Epithelial cell of esophagus (primary cell): ENCODE measurements around the gene THEMIS.
"Not testable (repeated sequence)": the region's sequence is repeated elsewhere in the genome, so short reads cannot be mapped to it uniquely, and the experiment has no call there.

ENCODE experiments used
- DNase-seq: peaks from one replicate; pipeline ENCODE4 v3.0.0; 2010; ENCODE audit warnings: low read depth
- H3K4me3 ChIP-seq: 2 replicates; pipeline ENCODE4 v1.5.1; 2011; ENCODE audit warnings: mild to moderate bottlenecking, low read length, control low read depth
- CTCF ChIP-seq: IDR thresholded peaks from 2 replicates; pipeline ENCODE4 v1.5.1; 2011; ENCODE audit warnings: low read depth, mild to moderate bottlenecking, low read length, control low read depth, inconsistent platforms; ENCODE audit not compliant: insufficient read depth; ENCODE audit errors: missing control alignments

The THEMIS gene

GRCh38 chr6:127937747-127938146 is 36.9 kb upstream of the THEMIS start:
- TF ChIP-seq CTCF = no peak

GRCh38 chr6:127937102-127937501 is 36.2 kb upstream of the THEMIS start:
- TF ChIP-seq CTCF = no peak
- no peak overlapping the region for H3K4me3 ChIP-seq
- DNase-seq = no peak

More at GRCh38 chr6:127937747-127938146, 36.9 kb upstream of the THEMIS start:
- no peak overlapping the region for H3K4me3 ChIP-seq
- no peak for DNase-seq

GRCh38 chr6:127934956-127935355 is 34.1 kb upstream of the THEMIS start:
- H3K4me3 ChIP-seq = no peak overlapping the region
- no peak for TF ChIP-seq CTCF
- DNase-seq = no peak

- no peak for DNase-seq
- TF ChIP-seq CTCF = no peak
These were observed 33.3 kb upstream of the THEMIS start for GRCh38 chr6:127933852-127934840.

GRCh38 chr6:127933137-127933536 is 32.3 kb upstream of the THEMIS start:
- no peak for TF ChIP-seq CTCF
- H3K4me3 ChIP-seq = no peak overlapping the region
- no peak for DNase-seq

More at GRCh38 chr6:127933852-127934840, 33.3 kb upstream of the THEMIS start:
- no peak overlapping the region for H3K4me3 ChIP-seq

- no peak for TF ChIP-seq CTCF
- no peak overlapping the region for H3K4me3 ChIP-seq
- DNase-seq = no peak
These were observed 31.9 kb upstream of the THEMIS start for GRCh38 chr6:127932708-127933107.

GRCh38 chr6:127926441-127926840 is 25.6 kb upstream of the THEMIS start:
- not testable (repeated sequence) for DNase-seq

More at GRCh38 chr6:127926441-127926840, 25.6 kb upstream of the THEMIS start:
- H3K4me3 ChIP-seq = not testable (repeated sequence)
